NB4 (cell line): ENCODE data around the gene STK16.

ENCODE experiments used
- MYC ChIP-seq: IDR thresholded peaks from 2 replicates; pipeline ENCODE4 v1.6.1; 2011; ENCODE audit warnings: low read depth, low read length
- POLR2A ChIP-seq: IDR thresholded peaks from 2 replicates; pipeline ENCODE4 v1.6.1; 2011; ENCODE audit warnings: mild to moderate bottlenecking; ENCODE audit not compliant: insufficient read length; ENCODE audit errors: extremely low read depth
- TF ChIP-seq, protein P1 (sequence below): IDR thresholded peaks from one replicate; pipeline ENCODE4 v1.5.1; 2012; ENCODE audit warnings: low read depth, low read length
- TF ChIP-seq, protein P2 (sequence below): IDR thresholded peaks from 2 replicates; pipeline ENCODE4 v1.6.1; 2011; ENCODE audit warnings: low read depth, low read length

DNA sequence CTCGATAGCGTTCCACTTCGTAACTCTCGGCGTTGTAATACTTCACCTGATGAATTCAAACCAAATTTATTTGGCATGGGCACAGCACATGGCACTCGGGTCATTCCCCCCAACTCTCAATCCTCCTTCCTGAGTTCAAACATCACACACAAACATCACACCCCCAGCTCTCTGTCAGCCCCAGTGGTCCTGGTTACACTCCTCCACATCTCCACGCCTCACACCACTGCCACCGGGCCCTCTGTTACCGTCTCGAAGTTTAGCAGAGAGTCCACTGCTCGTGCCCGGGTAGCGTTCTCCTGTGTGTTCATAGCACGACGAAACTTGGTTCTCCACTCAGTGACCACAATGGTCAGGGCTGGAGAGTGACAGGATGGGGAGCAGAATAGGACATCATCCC, 31.1 kb upstream of the STK16 start:
- TF ChIP-seq, protein P1, sequence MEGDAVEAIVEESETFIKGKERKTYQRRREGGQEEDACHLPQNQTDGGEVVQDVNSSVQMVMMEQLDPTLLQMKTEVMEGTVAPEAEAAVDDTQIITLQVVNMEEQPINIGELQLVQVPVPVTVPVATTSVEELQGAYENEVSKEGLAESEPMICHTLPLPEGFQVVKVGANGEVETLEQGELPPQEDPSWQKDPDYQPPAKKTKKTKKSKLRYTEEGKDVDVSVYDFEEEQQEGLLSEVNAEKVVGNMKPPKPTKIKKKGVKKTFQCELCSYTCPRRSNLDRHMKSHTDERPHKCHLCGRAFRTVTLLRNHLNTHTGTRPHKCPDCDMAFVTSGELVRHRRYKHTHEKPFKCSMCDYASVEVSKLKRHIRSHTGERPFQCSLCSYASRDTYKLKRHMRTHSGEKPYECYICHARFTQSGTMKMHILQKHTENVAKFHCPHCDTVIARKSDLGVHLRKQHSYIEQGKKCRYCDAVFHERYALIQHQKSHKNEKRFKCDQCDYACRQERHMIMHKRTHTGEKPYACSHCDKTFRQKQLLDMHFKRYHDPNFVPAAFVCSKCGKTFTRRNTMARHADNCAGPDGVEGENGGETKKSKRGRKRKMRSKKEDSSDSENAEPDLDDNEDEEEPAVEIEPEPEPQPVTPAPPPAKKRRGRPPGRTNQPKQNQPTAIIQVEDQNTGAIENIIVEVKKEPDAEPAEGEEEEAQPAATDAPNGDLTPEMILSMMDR, result no peak
- TF ChIP-seq POLR2A (no peak), MYC (no peak)
- TF ChIP-seq, protein P2, sequence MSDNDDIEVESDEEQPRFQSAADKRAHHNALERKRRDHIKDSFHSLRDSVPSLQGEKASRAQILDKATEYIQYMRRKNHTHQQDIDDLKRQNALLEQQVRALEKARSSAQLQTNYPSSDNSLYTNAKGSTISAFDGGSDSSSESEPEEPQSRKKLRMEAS, result no peak
